Endothelial cell of umbilical vein (primary cell): ENCODE results near the gene ASPHD2.

ENCODE experiments used
- EZH2 ChIP-seq: IDR thresholded peaks from 2 replicates; pipeline ENCODE4 v1.6.1; 2012; ENCODE audit warnings: borderline replicate concordance, low read depth, mild to moderate bottlenecking, moderate library complexity, low read length, inconsistent platforms; ENCODE audit not compliant: severe bottlenecking
- FOS ChIP-seq: IDR thresholded peaks from 2 replicates; pipeline ENCODE4 v1.6.1; 2011; ENCODE audit warnings: mild to moderate bottlenecking, low read length, moderate library complexity, borderline replicate concordance; ENCODE audit not compliant: insufficient read depth
- GATA2 ChIP-seq: IDR thresholded peaks from 2 replicates; pipeline ENCODE4 v1.7.0; 2011; ENCODE audit warnings: low read depth, mild to moderate bottlenecking, moderate library complexity, mixed read lengths, low read length; ENCODE audit not compliant: insufficient read length, insufficient read depth
- JUN ChIP-seq: IDR thresholded peaks from 2 replicates; pipeline ENCODE4 v1.6.1; 2011; ENCODE audit warnings: borderline replicate concordance, low read depth; ENCODE audit not compliant: insufficient read length, insufficient read depth
- MYC ChIP-seq: IDR thresholded peaks from one replicate; pipeline ENCODE4 v1.6.1; 2011; ENCODE audit warnings: mild to moderate bottlenecking, low read depth, low read length
- POLR2A ChIP-seq: IDR thresholded peaks from 2 replicates; pipeline ENCODE4 v1.6.1; 2012; ENCODE audit warnings: low read depth, mild to moderate bottlenecking, control low read depth, low read length
- TF ChIP-seq, protein P1 (sequence below), 2 donors: IDR thresholded peaks; 1 replicate in 1 of 2; 2 replicates in 1 of 2; pipeline ENCODE4 v1.5.1; 2011; ENCODE audit warnings: low read length in 2 of 2, mild to moderate bottlenecking in 2 of 2, moderate library complexity in 2 of 2, control low read depth in 1 of 2, inconsistent platforms in 1 of 2, low read depth in 1 of 2; ENCODE audit not compliant: insufficient read depth in 1 of 2; ENCODE audit errors: extremely low read depth in 1 of 2
- TF ChIP-seq, protein P2 (sequence below): IDR thresholded peaks from 2 replicates; pipeline ENCODE4 v1.6.1; 2011; ENCODE audit not compliant: insufficient read depth, insufficient read length

DNA sequence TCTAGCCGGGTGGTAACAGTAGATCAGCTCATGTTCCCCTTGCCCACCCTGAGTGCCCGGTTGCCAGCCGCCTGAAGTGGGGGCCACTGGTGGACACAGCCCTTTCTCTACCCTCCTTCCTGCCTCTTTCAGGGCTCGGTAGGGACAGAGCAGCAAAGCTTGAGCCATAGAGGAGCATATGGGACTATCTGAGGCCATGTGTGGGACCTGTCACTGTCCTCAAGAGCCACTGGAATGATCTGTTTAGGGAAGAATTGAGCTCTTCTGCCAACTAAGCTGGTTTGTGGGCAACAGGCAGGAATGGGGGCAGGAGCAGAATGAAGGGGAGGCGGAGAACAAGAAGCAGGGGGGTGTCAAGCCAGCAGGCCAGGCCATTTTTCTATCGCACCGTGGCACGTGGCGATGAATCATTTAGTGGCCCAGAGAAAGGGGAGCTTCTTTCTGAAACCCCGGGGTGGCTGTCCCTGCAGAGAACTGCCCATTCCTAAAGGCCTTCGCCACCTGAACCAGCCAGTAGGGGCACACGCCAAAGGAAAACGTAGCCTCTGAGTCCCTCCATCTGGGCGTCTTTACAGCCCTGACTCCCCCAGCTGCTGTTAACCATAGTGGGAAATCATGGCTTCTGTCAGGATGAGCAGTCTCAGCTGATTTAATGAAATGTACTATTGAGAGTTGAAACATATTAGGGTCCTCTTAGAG lies 8.8 kb downstream of the ASPHD2 start:
- no peak for TF ChIP-seq POLR2A
- TF ChIP-seq, protein P1, sequence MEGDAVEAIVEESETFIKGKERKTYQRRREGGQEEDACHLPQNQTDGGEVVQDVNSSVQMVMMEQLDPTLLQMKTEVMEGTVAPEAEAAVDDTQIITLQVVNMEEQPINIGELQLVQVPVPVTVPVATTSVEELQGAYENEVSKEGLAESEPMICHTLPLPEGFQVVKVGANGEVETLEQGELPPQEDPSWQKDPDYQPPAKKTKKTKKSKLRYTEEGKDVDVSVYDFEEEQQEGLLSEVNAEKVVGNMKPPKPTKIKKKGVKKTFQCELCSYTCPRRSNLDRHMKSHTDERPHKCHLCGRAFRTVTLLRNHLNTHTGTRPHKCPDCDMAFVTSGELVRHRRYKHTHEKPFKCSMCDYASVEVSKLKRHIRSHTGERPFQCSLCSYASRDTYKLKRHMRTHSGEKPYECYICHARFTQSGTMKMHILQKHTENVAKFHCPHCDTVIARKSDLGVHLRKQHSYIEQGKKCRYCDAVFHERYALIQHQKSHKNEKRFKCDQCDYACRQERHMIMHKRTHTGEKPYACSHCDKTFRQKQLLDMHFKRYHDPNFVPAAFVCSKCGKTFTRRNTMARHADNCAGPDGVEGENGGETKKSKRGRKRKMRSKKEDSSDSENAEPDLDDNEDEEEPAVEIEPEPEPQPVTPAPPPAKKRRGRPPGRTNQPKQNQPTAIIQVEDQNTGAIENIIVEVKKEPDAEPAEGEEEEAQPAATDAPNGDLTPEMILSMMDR (IDR thresholded peaks at IDR 0.05; ENCODE audit: extremely low read depth in 1 of 2, insufficient read depth in 1 of 2, low read depth in 1 of 2, low read length in 2 of 2) = no peak
- TF ChIP-seq, protein P2, sequence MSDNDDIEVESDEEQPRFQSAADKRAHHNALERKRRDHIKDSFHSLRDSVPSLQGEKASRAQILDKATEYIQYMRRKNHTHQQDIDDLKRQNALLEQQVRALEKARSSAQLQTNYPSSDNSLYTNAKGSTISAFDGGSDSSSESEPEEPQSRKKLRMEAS = no peak
- TF ChIP-seq FOS = no peak
- no peak for TF ChIP-seq MYC
- no peak for TF ChIP-seq JUN
- TF ChIP-seq GATA2 = no peak
- TF ChIP-seq EZH2 = no peak
